ENCODE results near the gene TMEM35A.

The TMEM35A gene

GRCh38 chrX:101091817-101092216 is 13.1 kb downstream of the TMEM35A start:
- no peak for DNase-seq (ENCODE audit: low read depth)
- H3K4me3 ChIP-seq (ENCODE audit: low read depth, low read length): no peak overlapping the region
- TF ChIP-seq CTCF (IDR thresholded peaks at IDR 0.05; ENCODE audit: insufficient read depth, low read depth, low read length, missing control alignments): no peak

GRCh38 chrX:101097546-101098453 is 19.1 kb downstream of the TMEM35A start, which contains the start of gene CENPI:
TSS of gene CENPI (plus strand) at chrX:101098204. CDS start at chrX:101101071, 2,867 bp downstream.
- no peak for TF ChIP-seq CTCF (IDR thresholded peaks at IDR 0.05; ENCODE audit: insufficient read depth, low read depth, low read length, missing control alignments)
- DNase-seq (ENCODE audit: low read depth): peak; percentile 96
- peak within 1 kb of the TSS; percentile 90 for H3K4me3 ChIP-seq (ENCODE audit: low read depth, low read length)

GRCh38 chrX:101108284-101108683 is 29.6 kb downstream of the TMEM35A start:
- no peak overlapping the region for H3K4me3 ChIP-seq (ENCODE audit: low read depth, low read length)
- no peak for DNase-seq (ENCODE audit: low read depth)
- TF ChIP-seq CTCF (IDR thresholded peaks at IDR 0.05; ENCODE audit: insufficient read depth, low read depth, low read length, missing control alignments): no peak

GRCh38 chrX:101117701-101118100 is 39.0 kb downstream of the TMEM35A start:
- TF ChIP-seq CTCF (IDR thresholded peaks at IDR 0.05; ENCODE audit: insufficient read depth, low read depth, low read length, missing control alignments): no peak
- no peak overlapping the region for H3K4me3 ChIP-seq (ENCODE audit: low read depth, low read length)
- DNase-seq (ENCODE audit: low read depth): no peak

GRCh38 chrX:101136235-101136634 is 57.6 kb downstream of the TMEM35A start:
- no peak for DNase-seq (ENCODE audit: low read depth)
- no peak for TF ChIP-seq CTCF (IDR thresholded peaks at IDR 0.05; ENCODE audit: insufficient read depth, low read depth, low read length, missing control alignments)

More at GRCh38 chrX:101136235-101136634, 57.6 kb downstream of the TMEM35A start:
- H3K4me3 ChIP-seq (ENCODE audit: low read depth, low read length): no peak overlapping the region
